HUES6 (cell line): Measurements from ENCODE around the gene GRM8.

Experiments used
- H3K27ac ChIP-seq: 2 replicates; pipeline ENCODE4 v1.7.0; 2013; ENCODE audit warnings: low read depth, mild to moderate bottlenecking, low read length, inconsistent platforms
- H3K27me3 ChIP-seq: 2 replicates; pipeline ENCODE4 v1.6.1; 2013; ENCODE audit warnings: low read length; ENCODE audit not compliant: control insufficient read depth, insufficient read depth
- H3K36me3 ChIP-seq: 2 replicates; pipeline ENCODE4 v1.6.1; 2013; ENCODE audit warnings: low read length; ENCODE audit not compliant: control insufficient read depth, insufficient read depth
- H3K4me1 ChIP-seq: 2 replicates; pipeline ENCODE4 v1.6.1; 2013; ENCODE audit warnings: low read length; ENCODE audit not compliant: control insufficient read depth, insufficient read depth
- H3K4me3 ChIP-seq: 2 replicates; pipeline ENCODE4 v1.5.1; 2013; ENCODE audit warnings: low read depth, low read length
- H3K9ac ChIP-seq: one replicate; pipeline ENCODE4 v1.6.1; 2013; ENCODE audit warnings: mild to moderate bottlenecking, low read length
- H3K9me3 ChIP-seq: 2 replicates; pipeline ENCODE4 v1.6.1; 2013; ENCODE audit warnings: low read depth, low read length; ENCODE audit not compliant: control insufficient read depth, insufficient read depth

Gene GRM8

GRCh38 chr7:127080576-127080975, 172.2 kb downstream of the GRM8 start:
- no peak overlapping the region for H3K4me3 ChIP-seq
- no peaks in the 10 kb centered on the region; the same call in 1 of the 2 replicates for H3K27me3 ChIP-seq
- H3K9me3 ChIP-seq, result no peaks in the 10 kb centered on the region
- H3K9ac ChIP-seq, result no peak overlapping the region
- no peak overlapping the region for H3K27ac ChIP-seq
- H3K4me1 ChIP-seq, result no peaks in the 10 kb centered on the region
- H3K36me3 ChIP-seq, result no peaks in the 10 kb centered on the region

- Histone ChIP-seq H3K36me3 (no peaks in the 10 kb centered on the region), H3K9me3 (peaks cover 4% of the 10 kb centered on the region; the same call in 1 of the 2 replicates), H3K4me3 (no peak overlapping the region), H3K9ac (no peak overlapping the region), H3K27ac (no peak overlapping the region), H3K4me1 (no peaks in the 10 kb centered on the region), H3K27me3 (no peaks in the 10 kb centered on the region)
These were observed 185.8 kb downstream of the GRM8 start for GRCh38 chr7:127066974-127067373.

GRCh38 chr7:127059475-127059874, 193.3 kb downstream of the GRM8 start:
- Histone ChIP-seq H3K4me1 (no peaks in the 10 kb centered on the region), H3K27ac (no peak overlapping the region), H3K36me3 (no peaks in the 10 kb centered on the region), H3K9me3 (no peaks in the 10 kb centered on the region), H3K9ac (no peak overlapping the region), H3K4me3 (no peak overlapping the region), H3K27me3 (no peaks in the 10 kb centered on the region)

GRCh38 chr7:127057918-127058317, 194.8 kb downstream of the GRM8 start:
- Histone ChIP-seq H3K9me3 (no peaks in the 10 kb centered on the region), H3K27me3 (no peaks in the 10 kb centered on the region), H3K9ac (no peak overlapping the region), H3K4me1 (no peaks in the 10 kb centered on the region), H3K36me3 (no peaks in the 10 kb centered on the region), H3K27ac (no peak overlapping the region), H3K4me3 (no peak overlapping the region)

GRCh38 chr7:127056202-127056601, 196.5 kb downstream of the GRM8 start:
- Histone ChIP-seq H3K36me3 (no peaks in the 10 kb centered on the region), H3K4me1 (no peaks in the 10 kb centered on the region), H3K9ac (no peak overlapping the region), H3K9me3 (no peaks in the 10 kb centered on the region), H3K27me3 (no peaks in the 10 kb centered on the region), H3K4me3 (no peak overlapping the region), H3K27ac (no peak overlapping the region)

- no peak overlapping the region for H3K27ac ChIP-seq
- no peaks in the 10 kb centered on the region for H3K27me3 ChIP-seq
- H3K4me1 ChIP-seq, result no peaks in the 10 kb centered on the region
- no peaks in the 10 kb centered on the region for H3K9me3 ChIP-seq
- no peaks in the 10 kb centered on the region for H3K36me3 ChIP-seq
- no peak overlapping the region for H3K9ac ChIP-seq
- H3K4me3 ChIP-seq, result no peak overlapping the region
These were observed 205.2 kb downstream of the GRM8 start for GRCh38 chr7:127047521-127047920.

GRCh38 chr7:127041689-127042452, 210.9 kb downstream of the GRM8 start:
- no peaks in the 10 kb centered on the region for H3K36me3 ChIP-seq
- H3K9ac ChIP-seq, result no peak overlapping the region
- no peaks in the 10 kb centered on the region for H3K4me1 ChIP-seq
- H3K4me3 ChIP-seq, result no peak overlapping the region
- no peaks in the 10 kb centered on the region for H3K9me3 ChIP-seq
- no peak overlapping the region for H3K27ac ChIP-seq
- no peaks in the 10 kb centered on the region for H3K27me3 ChIP-seq

- Histone ChIP-seq H3K9ac (no peak overlapping the region), H3K27me3 (no peaks in the 10 kb centered on the region), H3K9me3 (no peaks in the 10 kb centered on the region), H3K4me3 (no peak overlapping the region), H3K4me1 (no peaks in the 10 kb centered on the region), H3K27ac (no peak overlapping the region), H3K36me3 (no peaks in the 10 kb centered on the region)
These were observed 212.7 kb downstream of the GRM8 start for GRCh38 chr7:127040042-127040441.

GRCh38 chr7:127039541-127039940, 213.2 kb downstream of the GRM8 start:
- no peaks in the 10 kb centered on the region for H3K36me3 ChIP-seq
- H3K4me3 ChIP-seq, result no peak overlapping the region
- no peak overlapping the region for H3K9ac ChIP-seq
- H3K4me1 ChIP-seq, result no peaks in the 10 kb centered on the region
- H3K27me3 ChIP-seq, result no peaks in the 10 kb centered on the region
- H3K27ac ChIP-seq, result no peak overlapping the region
- no peaks in the 10 kb centered on the region for H3K9me3 ChIP-seq

- Histone ChIP-seq H3K9ac (no peak overlapping the region), H3K36me3 (no peaks in the 10 kb centered on the region), H3K27ac (no peak overlapping the region), H3K9me3 (no peaks in the 10 kb centered on the region), H3K4me1 (no peaks in the 10 kb centered on the region), H3K27me3 (no peaks in the 10 kb centered on the region), H3K4me3 (no peak overlapping the region)
These were observed 217.4 kb downstream of the GRM8 start for GRCh38 chr7:127035203-127035849.

- Histone ChIP-seq H3K27me3 (no peaks in the 10 kb centered on the region), H3K27ac (no peak overlapping the region), H3K9ac (no peak overlapping the region), H3K36me3 (no peaks in the 10 kb centered on the region), H3K4me1 (no peaks in the 10 kb centered on the region), H3K4me3 (no peak overlapping the region), H3K9me3 (no peaks in the 10 kb centered on the region)
These were observed 218.4 kb downstream of the GRM8 start for GRCh38 chr7:127034186-127034806.
